Measurements from ENCODE around the gene ANKS1A.

Gene ANKS1A

DNA sequence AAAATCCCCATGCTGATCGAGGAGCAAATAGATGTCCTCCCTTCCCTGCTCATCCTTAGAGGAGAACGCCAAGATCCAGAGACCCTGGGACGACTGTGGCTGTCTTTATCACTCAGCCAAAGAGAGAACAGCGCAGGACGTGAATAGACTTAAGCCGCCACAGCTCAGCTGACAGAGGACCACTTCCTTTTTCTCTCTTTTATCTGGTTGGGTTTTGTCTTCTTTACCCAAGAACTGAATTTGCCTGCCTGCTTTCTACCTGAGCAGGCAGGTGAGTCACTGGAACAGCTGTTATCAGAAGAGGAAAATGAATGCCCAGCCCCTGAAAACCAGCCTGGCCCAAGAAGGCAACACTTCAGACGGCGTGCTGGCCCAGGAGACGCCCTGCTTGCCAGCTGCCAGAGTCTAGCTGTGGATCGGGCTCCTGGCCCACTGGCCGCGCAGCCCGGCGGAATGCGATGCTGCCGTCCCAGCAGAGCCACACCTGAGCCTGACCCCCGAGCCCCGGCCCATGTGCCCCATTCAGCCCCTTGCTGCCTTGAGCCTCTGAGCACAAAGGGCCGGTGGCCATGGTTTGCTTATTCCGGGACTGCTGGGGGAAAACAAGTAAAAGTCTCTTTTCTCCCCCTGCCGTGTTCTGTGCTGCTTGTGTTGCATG, 169.9 kb downstream of the ANKS1A start:
- no peak for DNase-seq

DNA sequence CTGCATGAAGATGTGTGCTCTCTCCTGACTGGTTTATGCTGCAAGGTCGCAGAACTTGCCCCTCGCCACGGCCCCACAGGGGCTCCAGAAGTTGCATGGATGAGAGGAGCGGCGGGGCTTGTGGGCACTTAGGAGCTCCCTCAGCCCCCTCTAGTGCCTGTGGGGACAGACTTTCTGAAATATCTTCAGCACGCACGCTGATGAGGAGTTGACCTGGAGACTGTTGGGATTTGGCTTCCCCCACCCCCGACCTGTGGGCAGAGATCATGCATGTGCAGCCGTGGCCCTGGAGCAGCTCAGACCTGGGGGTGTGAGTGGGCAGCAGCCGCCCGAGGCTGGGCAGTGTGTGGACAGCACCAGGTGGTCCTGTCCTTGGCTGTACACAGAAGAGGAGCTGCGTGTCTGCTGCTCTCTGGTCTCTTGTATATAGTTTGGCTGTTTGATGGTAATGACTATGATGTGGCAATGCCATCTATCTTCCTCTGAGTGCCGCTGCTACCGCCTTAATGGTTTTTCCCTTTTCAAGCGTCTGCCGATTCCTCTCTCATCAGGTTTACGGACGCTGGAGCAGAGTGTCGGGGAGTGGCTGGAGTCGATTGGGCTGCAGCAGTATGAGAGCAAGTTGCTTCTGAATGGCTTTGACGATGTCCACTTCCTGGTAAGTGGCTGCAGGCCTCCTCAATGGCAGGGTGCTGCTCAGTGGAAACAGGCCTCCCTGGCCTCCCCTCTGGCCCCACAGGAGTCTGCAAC, 170.7 kb downstream of the ANKS1A start:
- DNase-seq: no peak

DNA sequence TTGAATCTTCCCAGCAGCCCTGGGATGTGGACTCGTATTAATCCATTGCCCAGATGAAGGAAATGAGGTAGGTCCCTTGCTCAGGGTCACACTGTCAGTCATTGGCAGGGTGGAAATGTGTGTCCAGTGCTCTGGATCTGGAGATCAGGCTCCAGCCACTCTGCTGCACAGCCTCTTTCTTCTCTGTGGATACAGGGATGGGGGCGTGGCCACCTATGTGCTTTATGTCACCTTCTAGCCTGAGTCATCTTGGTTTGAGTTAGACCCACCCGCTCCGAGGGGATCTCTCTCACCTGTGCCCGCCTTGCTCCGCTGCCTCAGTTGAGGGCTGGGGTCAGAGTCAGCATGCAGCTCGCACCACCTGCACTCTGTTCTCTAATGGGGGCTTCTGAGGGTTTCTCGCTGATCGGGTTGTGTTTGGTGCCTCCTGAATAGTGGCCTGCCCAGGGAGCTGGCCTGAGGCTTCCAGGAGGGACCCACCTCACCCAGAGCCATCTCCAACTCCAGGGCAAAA, 172.1 kb downstream of the ANKS1A start:
- DNase-seq: no peak

DNA sequence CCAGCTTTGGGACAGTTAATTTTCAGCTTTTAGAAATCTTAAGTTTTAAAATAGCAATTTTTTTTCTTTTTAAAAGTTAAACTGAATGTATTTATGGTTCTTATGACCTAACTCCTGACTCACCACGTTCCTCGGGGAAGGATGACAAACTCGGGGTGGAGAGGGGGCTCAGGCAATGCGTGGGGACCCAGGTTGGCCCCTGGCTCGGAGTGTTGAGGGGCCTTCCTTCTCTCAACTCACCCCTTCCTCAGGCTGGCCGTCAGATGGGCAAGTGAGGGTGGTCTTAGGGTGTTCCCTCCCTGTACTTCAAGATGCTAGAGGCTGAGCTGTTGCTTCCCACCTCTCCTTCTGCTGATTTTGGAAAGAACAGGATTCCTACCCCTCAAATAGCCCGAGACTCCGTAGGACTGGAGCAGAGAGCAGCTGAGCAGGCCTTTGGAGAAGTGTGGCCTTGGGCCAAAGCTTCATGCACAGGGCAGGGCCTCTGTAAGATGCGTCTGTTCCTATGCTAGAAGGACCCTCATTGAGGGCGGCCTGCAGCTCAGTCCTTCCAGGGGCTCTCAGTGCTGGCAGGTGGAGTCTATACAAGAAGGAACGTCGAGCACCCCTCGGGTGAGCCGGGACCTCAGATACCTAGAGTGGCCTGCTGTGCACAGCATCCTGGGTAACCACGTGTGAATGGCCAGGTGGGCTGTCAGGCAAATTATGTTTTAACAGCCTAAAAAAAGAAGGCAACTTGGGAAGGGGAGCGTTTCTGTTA, 172.8 kb downstream of the ANKS1A start:
- DNase-seq: no peak

DNA sequence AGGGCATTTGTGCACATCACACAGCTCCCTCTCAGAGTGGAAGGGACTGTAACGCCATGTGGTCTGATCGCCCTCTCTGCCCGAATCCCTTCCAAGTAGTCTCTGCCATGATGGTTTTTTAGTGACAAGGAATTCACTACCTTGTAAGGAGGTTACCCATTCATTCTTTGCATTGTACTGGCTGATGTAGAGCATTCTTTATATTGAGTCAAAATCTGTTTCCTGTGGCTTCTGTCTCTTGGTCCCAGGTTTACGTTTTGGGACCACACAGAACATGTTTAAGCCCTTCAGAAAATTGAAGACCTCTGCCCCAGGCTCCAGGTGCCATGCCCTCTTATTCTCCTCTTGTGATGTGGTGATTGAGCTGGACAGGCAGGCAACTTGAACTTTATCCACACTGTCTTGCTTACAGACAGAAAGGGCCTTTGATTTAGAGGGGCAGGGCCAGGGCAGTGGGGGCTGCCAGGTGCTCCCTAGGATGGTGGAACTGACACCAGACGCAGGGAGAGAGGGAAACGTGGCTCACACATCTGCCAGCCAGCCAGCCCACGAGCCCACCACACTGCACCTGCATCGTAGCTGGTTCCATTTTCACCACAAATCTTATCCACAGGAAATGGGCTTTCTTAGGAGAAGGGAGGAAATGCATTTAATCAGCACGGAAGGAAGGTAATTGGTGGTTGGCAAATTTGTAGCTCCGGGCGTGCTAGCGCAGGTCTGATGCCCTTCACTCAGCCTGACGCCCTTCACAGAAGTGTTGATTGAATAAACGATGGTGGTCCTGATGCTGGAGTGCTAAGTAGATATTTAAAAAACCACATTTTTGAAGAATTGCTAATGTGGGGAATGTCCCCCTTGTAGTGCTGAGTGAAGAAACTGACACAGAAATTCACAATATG, 173.9 kb downstream of the ANKS1A start:
- DNase-seq: no peak

DNA sequence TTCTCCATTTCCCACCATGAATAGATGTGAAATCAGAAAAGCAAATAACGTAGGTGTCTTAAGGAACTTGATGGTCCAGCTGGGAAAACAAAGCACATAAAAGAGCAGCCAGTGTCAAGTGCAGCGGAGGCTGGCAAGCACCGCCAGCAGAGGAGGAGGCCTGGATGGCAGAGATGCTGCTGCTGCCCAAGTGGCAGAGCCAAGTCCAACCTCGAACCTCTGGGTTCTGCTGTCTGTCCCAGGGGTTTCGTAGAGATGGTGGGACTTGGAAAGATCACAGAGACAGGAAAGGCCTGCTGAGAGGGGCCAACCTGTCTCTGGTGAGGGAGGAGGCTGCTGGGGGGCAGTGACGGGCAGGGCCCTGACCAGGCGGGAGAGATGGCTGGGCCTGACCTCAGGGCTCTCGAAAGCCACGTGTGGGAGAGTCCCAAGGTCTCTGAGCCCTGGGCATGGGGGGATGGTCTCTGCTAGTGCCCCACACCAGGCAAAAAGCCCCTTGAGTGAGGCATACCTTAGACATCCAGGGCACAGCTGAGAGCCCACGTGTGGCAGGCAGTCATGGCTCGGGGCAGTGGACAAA, 174.7 kb downstream of the ANKS1A start:
- no peak for DNase-seq

DNA sequence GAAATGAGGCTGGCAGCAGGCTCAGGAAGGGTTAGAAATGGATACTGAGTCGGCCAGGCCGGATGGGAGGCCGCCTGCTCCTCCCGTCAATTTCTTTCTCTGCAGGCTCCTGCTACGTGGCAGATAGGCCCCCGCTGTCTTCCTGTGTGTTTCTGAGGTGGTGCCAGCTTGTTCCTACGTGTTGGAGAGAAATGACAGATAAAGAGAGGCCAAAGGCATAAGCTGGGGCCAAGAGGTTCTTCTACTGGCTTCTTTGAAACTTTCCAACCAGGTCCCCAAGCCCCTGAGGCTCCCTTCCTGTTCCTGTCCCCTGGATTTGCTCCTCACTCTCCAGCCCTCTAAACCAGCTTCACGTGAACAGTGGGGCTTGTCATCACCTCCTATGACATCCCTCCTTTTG, 175.2 kb downstream of the ANKS1A start:
- no peak for DNase-seq

DNA sequence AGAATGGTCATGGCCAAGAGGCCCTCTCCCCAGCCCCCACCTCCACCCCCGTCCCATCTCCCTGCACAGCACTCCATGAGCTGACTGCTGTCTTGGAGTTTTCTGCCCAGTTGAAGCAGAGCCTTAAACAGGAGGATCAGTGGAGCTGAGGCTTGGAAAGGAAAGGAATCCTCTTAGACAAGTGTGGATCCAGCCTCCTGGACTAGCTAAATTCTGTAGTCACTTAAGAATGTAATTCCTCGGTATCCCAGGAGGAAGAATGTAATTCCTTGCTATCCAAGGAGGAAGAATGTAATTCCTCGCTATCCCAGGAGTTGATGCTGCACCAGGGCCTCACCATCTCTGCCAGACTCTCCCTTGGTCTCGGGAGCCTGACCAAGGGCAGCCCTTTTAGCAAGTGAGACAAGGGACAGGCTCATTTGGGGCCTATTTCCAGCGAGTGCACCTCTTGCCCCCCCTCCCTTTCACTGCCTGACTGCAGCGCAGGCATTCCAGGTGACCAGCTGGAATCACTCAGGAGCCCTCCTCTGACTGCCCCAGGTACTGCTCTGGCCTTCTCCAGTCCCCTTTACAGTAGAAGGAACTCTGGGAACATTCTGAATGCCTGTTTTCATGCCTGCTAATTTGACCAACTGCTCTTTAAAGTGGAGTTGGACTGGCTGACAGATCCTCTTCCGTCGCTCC, 175.8 kb downstream of the ANKS1A start:
- no peak for DNase-seq

DNA sequence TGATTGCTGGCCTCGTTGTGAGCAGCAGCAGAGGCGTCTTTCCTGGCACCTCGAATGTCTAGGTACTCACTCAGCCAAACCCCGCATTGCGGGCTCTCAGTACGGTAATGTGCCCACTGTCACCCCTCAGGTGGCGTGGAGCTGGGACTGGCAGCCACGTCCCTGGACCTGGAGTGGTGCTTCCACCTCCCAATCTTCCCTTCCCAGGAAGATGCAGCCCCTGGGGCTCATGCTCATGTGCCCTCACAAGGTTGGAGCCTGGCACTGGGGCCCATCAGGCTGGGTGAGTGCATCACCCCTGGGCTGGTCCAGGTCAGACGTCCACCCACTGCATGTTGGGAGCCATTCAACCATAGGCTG, 176.4 kb downstream of the ANKS1A start:
- DNase-seq: no peak

DNA sequence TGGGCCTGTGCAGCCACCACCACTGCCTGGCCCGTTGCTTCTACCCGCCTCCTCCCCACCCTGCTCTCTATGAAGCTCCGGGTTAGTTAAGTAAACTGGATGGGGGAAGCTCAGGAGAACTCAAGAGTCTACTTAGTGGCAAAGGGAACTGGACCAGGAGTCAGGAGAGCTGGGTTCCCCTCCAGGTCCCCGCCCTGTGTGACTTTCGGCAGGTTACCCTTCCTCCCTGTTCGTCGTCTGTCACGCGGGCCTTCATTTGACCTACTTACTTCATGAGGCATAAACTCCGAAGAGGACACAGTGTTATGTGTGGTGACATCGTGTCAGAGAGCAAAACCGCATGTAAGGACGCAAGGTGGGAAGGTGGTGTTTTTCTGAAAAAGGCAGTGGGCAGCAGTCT, 176.8 kb downstream of the ANKS1A start:
- no peak for DNase-seq

DNA sequence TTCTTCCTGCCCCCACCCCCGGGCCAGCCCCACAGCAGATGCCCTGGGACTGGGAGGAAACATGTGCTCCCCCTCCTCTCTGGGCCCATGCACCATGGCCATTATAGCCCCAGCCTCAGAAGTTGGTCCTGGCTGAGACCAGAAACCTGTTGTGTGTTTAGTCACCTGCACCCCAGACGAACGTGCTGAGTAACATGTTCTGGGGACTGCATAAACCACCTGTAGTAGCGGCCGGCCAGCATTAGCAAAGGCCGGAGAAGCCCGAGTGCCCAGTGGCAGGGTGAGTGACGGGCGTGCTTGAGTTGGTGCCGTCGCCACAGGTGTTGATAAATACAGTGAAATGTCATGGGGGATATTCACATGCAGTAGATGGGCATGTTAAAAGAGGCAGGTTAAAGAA, 178.2 kb downstream of the ANKS1A start:
- DNase-seq: no peak

DNA sequence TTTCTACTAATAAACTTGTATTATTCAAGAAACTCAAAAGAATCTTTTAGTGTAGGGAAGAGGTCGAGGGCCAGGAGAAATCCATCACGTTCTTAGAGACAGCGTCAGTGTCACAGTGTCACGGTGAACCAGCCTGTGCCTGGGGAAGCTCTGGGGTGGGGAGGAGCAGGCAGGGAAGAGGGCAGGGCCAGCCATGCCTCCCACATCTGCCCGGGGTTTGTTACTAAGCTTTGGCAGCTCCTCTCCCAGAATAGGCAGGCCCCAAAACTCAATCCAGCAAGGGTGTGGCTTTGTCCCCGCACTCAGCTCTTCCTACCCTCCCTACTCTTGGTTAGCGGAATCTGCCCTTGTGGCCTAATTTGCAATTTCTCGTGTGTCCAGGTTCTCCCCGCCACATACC, 179.2 kb downstream of the ANKS1A start:
- DNase-seq: no peak

DNA sequence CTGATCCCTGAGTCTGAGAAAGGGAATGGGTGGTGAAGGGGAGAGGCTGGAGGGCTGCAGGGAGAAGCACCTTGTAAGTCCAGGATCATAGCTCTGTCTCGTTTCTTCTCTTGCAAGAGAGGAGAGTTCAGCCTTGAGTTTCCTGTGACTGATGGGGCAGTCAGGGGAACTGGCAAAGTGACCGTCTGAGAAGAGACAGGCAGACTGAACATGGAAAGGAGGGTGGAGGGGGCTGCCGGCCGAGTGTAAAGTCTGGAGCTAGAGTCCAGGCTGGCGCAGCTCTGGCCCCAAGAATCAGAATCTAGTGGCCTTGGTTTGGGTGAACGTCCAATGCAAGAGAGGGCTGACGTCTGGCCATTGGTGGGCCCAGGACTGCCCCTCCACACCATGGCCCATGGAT, 179.6 kb downstream of the ANKS1A start:
- DNase-seq: no peak

DNA sequence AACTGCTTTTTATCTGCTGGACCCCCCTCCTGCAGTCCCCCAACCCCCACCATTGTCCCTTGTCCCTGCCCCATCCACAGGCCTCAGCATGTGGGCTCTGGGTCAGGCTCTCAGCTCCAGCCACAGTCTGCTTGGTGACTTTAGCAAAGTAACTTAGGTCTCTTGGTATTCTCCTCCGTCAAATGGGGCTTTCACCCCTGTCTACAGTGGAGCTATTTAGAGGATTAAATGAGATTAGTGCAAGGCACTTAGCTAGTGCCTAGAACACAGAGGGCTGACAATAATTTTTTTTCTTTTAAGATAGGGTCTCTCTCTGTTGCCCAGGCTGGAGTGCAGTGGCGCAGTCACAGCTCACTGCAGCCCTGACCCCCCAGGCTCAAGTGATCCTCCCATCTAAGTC, 180.2 kb downstream of the ANKS1A start:
- no peak for DNase-seq

DNA sequence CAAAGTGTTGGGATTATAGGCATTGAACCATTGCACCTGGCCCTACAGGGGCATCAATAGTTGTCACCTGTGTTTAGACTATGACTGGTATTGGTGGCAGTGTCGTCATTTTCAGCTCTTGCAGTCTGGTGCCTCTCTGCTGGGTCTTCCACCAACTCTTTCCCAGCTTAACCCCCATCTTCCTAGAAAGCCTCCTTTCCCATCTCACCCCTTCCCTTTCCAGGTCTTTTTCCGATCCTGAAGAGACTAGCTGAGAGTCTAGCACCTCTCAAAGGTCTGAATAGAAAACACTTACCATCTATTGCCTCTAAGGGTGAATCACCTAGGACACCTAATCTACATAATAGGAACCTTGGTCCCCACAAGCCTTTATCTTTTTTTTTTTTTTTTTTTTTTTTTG, 181.1 kb downstream of the ANKS1A start:
- no peak for DNase-seq

DNA sequence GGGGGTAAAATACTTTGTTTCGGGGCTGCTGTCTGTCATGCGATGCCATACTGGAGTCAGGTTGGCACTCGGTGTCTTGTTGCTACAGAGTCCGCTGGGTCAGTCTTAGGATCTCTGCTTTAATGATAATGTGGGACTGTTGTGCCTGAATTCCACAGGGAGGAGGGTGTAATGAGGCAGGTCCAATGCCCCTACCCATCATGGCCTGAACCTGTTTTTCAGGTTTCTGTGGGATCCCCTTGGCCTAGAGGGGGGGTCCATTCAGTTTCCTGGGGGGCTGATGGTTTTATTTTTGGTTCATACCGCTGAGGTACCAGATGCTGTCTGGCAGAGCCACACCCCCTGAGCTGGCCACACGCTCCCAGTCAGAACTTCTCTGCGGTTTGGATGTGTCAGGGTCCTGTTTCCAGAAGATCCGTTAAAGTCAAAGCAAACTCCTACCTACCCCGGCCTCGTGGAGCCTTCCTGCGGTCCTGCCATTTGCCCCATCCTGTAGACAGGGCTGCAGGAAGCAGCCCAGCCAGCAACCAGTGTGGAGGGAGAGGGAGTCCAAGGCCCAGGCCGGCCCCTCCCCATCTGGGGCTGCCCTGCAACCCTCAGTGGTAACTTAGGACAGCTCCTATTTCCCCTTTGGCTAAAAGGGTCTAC, 182.4 kb downstream of the ANKS1A start:
- DNase-seq: no peak

DNA sequence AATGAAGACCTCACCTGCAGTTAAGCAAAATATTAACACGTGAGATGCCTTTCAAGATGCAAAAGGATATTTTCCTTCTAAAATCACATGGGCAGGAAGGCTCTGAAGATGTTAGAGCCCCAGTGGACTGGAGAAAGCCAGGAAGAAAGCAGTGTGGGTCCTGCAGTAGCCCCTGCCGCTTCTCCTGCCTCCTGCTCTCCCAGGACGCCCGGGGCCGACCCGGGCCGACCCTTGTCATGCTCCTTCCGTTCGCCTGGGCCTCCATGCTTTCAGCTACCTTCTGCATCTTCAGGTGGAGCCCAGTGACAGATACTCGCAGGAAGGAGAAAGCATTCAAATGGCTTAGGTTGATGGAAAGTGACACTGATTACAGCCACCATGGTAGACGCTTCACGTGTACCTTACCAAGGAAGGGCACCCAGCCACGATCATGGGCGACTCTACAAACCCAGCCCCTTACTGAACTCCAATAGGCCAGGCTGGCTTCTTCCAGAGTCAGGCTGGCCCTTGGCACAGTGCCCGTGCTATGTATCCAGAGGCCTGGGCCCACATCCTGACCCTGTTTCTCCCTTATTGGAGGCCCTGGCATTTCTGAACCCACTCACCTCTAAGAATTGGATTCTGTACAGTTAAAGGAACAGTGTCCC, 183.1 kb downstream of the ANKS1A start:
- DNase-seq: no peak

DNA sequence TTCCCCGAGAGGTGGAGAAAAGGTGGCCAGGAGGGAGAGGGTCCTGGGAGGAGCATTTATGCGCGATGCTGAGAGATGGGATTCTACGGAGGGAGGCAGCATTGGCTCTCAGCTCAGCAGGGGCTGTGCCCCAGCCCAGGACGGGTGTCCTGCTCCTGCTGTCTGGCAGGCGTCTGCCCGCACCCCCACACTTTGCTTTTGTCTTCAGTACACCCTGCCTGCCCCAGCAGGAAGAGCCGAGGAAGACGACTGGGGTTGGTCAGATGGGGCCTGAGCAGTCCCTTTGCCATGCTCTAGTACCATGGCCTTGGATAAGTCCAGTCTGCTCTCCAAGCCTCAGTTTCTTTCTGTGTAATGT, 183.6 kb downstream of the ANKS1A start:
- no peak for DNase-seq

DNA sequence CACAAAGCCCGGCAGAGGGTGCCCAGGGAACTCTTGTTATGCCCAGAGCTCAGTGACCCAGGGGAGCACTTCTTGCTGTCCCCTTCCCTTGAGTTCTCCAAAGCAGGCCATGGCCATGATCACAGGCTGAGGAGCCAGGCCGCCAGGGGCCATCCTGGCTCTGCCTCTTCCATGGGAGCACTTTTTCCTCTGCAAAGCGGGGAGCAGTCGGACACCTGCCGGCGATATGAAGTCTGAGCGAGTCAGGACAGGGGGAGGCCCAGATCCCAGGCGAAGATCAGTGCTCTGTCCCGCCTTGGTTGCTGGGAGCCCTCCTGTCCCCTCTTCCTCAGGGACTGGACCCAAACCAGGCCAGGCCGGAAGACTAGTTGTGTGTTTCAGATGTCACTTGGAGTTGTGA, 184.2 kb downstream of the ANKS1A start:
- DNase-seq: no peak

DNA sequence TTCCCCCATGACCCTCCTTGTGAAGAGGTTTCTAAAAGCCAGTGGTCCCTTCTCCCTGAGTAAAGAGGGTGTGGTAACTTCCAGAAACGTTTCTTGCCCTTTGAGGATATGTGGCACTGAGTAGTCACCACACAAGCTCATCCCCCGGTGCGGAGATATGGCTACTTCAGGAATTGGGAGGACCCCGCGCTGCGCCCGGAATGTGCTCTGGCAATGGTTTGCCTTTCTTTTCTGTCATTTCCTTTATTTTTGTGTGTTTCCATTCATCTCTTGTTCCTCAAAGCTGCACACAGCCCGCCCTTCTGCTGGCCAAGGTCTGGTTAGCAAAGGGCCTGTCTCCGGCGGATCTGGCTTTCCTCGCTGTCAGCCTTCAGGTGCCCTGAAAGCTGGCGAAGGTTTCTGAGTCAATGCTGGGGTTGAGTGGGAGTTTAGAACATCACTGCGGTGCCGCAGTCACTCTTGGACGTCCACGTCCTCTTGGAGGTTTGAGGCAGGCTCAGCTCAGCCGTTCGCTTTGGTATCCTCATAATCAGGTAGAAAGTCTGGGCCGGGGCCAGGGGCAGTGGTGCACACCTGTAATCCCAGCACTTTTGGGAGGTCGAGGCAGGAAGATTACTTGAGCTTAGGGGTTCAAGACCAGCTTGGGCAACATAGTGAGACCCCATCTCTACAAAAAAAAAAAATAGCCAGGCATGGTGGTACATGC, 184.9 kb downstream of the ANKS1A start:
- no peak for DNase-seq

Measured in hippocampal formation (tissue), 2 donors.